ENCODE data around the gene ZNF787. TPM values are rescaled to one million over a fixed set of nuclear protein-coding genes. Genes with fewer than 3 reads are reported as not detected.

Gene ZNF787
- total and polyA plus RNA-seq, 2 of the 13 experiments (the other 11 are each of a cell fraction or from before 2014, with no cell fraction given), result 15.1 to 42.8 TPM

DNA sequence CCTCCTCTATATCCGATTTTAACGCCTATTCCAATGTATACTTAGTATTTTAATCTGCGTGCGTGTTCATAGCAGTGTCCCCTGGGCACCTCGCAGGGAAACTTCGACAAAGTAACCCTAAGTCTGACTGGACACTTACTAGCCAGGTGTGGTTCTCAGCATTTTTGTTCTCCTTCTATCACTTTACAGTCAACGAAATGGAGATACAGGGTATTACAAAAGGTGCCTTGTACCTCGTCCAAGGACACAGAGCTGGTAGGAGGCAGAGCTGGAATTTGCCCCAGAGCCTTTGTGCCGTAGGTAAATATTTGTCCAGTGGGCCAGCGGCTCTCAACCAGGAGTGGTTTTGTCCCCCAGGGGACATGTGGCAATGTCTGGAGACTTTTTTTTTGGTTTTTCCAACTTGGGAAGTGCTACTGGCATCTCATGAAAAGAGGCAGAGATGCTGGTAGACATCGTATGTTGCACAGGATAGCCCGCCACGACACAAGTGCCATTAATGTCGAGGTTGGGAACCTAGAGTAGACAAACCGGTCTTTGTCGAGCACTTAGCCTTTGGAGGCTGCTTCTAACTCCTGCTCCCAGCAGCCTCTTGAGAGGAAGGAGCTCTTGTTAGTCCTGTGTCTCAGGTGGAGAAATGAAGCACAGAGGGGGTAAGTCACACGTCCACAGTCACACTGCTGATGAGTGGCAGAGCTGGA lies 21.1 kb upstream of the ZNF787 start (continued):
- peak; percentile 94 for TF ChIP-seq KDM6A (CRISPR knock-in tag; IDR thresholded peaks at IDR 0.05; ENCODE audit: low read depth)
- TF ChIP-seq, protein P1, sequence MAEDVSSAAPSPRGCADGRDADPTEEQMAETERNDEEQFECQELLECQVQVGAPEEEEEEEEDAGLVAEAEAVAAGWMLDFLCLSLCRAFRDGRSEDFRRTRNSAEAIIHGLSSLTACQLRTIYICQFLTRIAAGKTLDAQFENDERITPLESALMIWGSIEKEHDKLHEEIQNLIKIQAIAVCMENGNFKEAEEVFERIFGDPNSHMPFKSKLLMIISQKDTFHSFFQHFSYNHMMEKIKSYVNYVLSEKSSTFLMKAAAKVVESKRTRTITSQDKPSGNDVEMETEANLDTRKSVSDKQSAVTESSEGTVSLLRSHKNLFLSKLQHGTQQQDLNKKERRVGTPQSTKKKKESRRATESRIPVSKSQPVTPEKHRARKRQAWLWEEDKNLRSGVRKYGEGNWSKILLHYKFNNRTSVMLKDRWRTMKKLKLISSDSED (CRISPR knock-in tag; IDR thresholded peaks at IDR 0.05), result no peak
- TF ChIP-seq AKAP8 (CRISPR knock-in tag; IDR thresholded peaks at IDR 0.05), result no peak
- peak; percentile 92 for TF ChIP-seq DPF2 (CRISPR knock-in tag; IDR thresholded peaks at IDR 0.05; ENCODE audit: borderline replicate concordance, low read depth)
- TF ChIP-seq, protein P2, sequence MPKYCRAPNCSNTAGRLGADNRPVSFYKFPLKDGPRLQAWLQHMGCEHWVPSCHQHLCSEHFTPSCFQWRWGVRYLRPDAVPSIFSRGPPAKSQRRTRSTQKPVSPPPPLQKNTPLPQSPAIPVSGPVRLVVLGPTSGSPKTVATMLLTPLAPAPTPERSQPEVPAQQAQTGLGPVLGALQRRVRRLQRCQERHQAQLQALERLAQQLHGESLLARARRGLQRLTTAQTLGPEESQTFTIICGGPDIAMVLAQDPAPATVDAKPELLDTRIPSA (CRISPR knock-in tag; IDR thresholded peaks at IDR 0.05; ENCODE audit: borderline replicate concordance), result no peak
- TF ChIP-seq BRD4 (CRISPR knock-in tag; IDR thresholded peaks at IDR 0.05), result peak; percentile 8
- TF ChIP-seq, protein P3, sequence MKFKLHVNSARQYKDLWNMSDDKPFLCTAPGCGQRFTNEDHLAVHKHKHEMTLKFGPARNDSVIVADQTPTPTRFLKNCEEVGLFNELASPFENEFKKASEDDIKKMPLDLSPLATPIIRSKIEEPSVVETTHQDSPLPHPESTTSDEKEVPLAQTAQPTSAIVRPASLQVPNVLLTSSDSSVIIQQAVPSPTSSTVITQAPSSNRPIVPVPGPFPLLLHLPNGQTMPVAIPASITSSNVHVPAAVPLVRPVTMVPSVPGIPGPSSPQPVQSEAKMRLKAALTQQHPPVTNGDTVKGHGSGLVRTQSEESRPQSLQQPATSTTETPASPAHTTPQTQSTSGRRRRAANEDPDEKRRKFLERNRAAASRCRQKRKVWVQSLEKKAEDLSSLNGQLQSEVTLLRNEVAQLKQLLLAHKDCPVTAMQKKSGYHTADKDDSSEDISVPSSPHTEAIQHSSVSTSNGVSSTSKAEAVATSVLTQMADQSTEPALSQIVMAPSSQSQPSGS (CRISPR knock-in tag; IDR thresholded peaks at IDR 0.05), result peak; percentile 69
- TF ChIP-seq, protein P4, sequence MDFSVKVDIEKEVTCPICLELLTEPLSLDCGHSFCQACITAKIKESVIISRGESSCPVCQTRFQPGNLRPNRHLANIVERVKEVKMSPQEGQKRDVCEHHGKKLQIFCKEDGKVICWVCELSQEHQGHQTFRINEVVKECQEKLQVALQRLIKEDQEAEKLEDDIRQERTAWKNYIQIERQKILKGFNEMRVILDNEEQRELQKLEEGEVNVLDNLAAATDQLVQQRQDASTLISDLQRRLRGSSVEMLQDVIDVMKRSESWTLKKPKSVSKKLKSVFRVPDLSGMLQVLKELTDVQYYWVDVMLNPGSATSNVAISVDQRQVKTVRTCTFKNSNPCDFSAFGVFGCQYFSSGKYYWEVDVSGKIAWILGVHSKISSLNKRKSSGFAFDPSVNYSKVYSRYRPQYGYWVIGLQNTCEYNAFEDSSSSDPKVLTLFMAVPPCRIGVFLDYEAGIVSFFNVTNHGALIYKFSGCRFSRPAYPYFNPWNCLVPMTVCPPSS (IDR thresholded peaks at IDR 0.05), result no peak
- TF ChIP-seq CEBPG (CRISPR knock-in tag; IDR thresholded peaks at IDR 0.05), result peak; percentile 83
- TF ChIP-seq, protein P5, sequence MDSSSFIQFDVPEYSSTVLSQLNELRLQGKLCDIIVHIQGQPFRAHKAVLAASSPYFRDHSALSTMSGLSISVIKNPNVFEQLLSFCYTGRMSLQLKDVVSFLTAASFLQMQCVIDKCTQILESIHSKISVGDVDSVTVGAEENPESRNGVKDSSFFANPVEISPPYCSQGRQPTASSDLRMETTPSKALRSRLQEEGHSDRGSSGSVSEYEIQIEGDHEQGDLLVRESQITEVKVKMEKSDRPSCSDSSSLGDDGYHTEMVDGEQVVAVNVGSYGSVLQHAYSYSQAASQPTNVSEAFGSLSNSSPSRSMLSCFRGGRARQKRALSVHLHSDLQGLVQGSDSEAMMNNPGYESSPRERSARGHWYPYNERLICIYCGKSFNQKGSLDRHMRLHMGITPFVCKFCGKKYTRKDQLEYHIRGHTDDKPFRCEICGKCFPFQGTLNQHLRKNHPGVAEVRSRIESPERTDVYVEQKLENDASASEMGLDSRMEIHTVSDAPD (CRISPR knock-in tag; IDR thresholded peaks at IDR 0.05), result peak; percentile 47; the same call in 1 of the 2 replicates
- TF ChIP-seq, protein P6, sequence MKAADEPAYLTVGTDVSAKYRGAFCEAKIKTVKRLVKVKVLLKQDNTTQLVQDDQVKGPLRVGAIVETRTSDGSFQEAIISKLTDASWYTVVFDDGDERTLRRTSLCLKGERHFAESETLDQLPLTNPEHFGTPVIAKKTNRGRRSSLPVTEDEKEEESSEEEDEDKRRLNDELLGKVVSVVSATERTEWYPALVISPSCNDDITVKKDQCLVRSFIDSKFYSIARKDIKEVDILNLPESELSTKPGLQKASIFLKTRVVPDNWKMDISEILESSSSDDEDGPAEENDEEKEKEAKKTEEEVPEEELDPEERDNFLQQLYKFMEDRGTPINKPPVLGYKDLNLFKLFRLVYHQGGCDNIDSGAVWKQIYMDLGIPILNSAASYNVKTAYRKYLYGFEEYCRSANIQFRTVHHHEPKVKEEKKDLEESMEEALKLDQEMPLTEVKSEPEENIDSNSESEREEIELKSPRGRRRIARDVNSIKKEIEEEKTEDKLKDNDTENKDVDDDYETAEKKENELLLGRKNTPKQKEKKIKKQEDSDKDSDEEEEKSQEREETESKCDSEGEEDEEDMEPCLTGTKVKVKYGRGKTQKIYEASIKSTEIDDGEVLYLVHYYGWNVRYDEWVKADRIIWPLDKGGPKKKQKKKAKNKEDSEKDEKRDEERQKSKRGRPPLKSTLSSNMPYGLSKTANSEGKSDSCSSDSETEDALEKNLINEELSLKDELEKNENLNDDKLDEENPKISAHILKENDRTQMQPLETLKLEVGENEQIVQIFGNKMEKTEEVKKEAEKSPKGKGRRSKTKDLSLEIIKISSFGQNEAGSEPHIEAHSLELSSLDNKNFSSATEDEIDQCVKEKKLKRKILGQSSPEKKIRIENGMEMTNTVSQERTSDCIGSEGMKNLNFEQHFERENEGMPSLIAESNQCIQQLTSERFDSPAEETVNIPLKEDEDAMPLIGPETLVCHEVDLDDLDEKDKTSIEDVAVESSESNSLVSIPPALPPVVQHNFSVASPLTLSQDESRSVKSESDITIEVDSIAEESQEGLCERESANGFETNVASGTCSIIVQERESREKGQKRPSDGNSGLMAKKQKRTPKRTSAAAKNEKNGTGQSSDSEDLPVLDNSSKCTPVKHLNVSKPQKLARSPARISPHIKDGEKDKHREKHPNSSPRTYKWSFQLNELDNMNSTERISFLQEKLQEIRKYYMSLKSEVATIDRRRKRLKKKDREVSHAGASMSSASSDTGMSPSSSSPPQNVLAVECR (CRISPR knock-in tag; IDR thresholded peaks at IDR 0.05; ENCODE audit: borderline replicate concordance), result peak; percentile 23; the same call in 1 of the 2 replicates
- TF ChIP-seq NR2C2 (CRISPR knock-in tag; IDR thresholded peaks at IDR 0.05; ENCODE audit: borderline replicate concordance), result peak; percentile 58; the same call in 1 of the 2 replicates
- TF ChIP-seq, protein P7, sequence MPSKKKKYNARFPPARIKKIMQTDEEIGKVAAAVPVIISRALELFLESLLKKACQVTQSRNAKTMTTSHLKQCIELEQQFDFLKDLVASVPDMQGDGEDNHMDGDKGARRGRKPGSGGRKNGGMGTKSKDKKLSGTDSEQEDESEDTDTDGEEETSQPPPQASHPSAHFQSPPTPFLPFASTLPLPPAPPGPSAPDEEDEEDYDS (CRISPR knock-in tag; IDR thresholded peaks at IDR 0.05), result peak; percentile 89
- TF ChIP-seq IRF2 (CRISPR knock-in tag; IDR thresholded peaks at IDR 0.05), result peak; percentile 89

Data from HepG2 (cell line).